Stimulated activated effector memory CD8-positive, alpha-beta T cell treated with anti-CD3 and anti-CD28 coated beads, Interleukin-12 subunit alpha, Interleukin-12 subunit beta, amount 100 ng/mL, for 72 hours (primary cell): Measurements from ENCODE around the gene ITGBL1.

ENCODE experiments used
- ATAC-seq: fragments of 150-1000 bp; cut with Tn5 transposase; 2 replicates; pipeline ENCODE4 v1.10.0; 2021
- DNase-seq, 2 donors: peaks; one replicate each; pipeline ENCODE4 v3.0.0; 2021 to 2022; ENCODE audit warnings: low spot score in 2 of 2
- H3K27ac Mint-ChIP-seq: one replicate; pipeline ENCODE4 v1.8.0; 2022; ENCODE audit warnings: mild to moderate bottlenecking, mixed read lengths
- H3K36me3 Mint-ChIP-seq: one replicate; pipeline ENCODE4 v1.8.0; 2022; ENCODE audit warnings: mild to moderate bottlenecking, mixed read lengths
- H3K4me1 Mint-ChIP-seq: one replicate; pipeline ENCODE4 v1.8.0; 2022; ENCODE audit warnings: mixed read lengths
- H3K4me3 Mint-ChIP-seq: one replicate; pipeline ENCODE4 v1.8.0; 2022; ENCODE audit warnings: mild to moderate bottlenecking, mixed read lengths
- H3K9me3 Mint-ChIP-seq: one replicate; pipeline ENCODE4 v1.8.0; 2022; ENCODE audit warnings: mixed read lengths

Gene ITGBL1, protein sequence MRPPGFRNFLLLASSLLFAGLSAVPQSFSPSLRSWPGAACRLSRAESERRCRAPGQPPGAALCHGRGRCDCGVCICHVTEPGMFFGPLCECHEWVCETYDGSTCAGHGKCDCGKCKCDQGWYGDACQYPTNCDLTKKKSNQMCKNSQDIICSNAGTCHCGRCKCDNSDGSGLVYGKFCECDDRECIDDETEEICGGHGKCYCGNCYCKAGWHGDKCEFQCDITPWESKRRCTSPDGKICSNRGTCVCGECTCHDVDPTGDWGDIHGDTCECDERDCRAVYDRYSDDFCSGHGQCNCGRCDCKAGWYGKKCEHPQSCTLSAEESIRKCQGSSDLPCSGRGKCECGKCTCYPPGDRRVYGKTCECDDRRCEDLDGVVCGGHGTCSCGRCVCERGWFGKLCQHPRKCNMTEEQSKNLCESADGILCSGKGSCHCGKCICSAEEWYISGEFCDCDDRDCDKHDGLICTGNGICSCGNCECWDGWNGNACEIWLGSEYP

DNA sequence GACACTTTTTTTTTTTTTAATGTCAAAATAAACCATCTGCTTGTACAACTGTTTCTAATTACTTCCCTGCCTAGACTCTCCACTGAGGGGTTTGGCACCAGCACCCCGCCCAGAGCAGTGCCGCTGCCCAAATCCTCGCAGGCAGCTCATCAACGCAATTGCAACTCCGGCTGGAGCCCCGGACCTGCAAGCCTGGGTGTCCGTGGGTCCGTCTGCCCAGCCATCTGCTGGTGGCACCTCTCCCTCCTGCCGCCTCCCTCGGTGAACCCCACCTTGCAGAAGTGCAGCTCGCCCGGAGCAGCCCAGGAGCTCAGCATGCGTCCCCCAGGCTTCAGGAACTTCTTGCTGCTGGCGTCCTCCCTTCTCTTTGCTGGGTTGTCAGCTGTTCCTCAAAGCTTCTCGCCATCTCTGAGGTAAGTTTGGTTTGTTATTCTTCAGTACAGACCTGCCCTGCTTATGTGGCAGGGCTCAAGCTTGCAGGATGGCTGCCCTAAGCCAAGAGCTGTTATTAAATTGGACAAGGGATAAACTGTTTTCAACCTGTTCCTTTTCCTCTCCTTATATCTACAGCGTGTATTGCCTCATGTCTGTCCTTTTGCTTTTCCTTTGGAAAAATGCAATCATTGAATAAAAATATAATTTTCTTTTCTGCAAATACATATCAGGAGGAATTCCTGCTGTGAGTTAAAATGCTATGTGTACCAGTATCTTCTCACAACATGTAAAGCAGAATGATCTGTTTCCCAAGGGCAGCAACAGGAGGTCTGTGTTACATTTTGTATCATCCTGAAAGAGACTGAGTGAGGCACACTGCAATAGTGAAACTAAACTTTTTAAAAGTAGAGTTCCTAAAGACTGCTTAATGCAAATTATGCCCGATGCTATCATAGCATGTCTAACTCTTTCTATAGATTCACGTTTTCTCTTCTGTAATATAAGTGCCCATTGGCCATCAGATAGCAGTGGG lies at the start of gene ITGBL1:
TSS of gene ITGBL1 (plus strand) at position 157 of the 967 bp plus-strand sequence. CDS start at position 316, 159 bp downstream.
- no peaks in the 10 kb centered on the region for H3K4me1 Mint-ChIP-seq
- H3K9me3 Mint-ChIP-seq = no peaks in the 10 kb centered on the region
- H3K36me3 Mint-ChIP-seq = no peaks in the 10 kb centered on the region
- H3K4me3 Mint-ChIP-seq = peak within 1 kb of the TSS; percentile 29
- ATAC-seq (peak; percentile 60), DNase-seq (no peak)
- H3K27ac Mint-ChIP-seq = no peak within 1 kb of the TSS

DNA sequence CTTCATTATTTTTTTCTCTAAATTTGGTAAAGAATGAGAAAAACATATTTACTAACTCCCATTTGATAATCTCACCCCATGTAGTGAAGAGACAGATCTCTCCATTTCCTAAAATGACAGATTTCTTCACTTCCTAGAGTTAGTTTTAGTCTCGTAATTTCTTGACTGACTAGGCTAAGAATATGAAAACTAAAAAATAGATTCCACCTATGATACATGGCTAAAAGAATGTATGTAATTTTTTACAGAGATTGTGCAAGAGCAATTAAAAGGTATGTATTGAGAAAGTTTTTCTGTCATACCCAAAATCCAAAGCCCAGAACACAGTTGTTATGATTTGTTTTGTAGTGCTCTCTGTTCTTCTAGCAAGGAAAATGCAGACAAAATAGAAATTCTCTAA lies 45.7 kb upstream of the ITGBL1 start:
- DNase-seq (no peak), ATAC-seq (no peak)
- H3K36me3 Mint-ChIP-seq = no peaks in the 10 kb centered on the region
- no peak overlapping the region for H3K27ac Mint-ChIP-seq
- H3K4me3 Mint-ChIP-seq = no peak overlapping the region
- H3K9me3 Mint-ChIP-seq = peaks cover 2% of the 10 kb centered on the region
- no peaks in the 10 kb centered on the region for H3K4me1 Mint-ChIP-seq

DNA sequence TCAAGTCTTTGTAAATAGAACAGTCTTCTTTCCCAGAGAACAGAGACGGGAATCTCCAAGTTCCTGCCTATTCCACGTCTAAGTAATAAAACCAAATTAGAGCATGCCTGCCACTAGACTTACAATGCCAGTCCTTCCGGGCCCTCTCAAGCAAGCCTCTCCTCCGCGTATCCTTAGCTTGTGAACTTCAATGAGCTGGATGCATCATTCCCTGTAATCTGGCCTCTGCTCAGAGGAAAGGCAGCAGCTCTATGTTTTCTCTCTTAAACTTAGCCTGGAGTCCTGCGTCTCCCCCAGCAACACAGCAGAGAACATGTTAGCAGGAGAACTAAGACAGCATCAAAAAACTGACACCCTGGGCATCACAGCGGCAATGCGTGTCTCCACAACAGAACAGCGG lies 44.3 kb upstream of the ITGBL1 start:
- DNase-seq (no peak), ATAC-seq (no peak)
- H3K4me3 Mint-ChIP-seq = no peak overlapping the region
- H3K36me3 Mint-ChIP-seq = no peaks in the 10 kb centered on the region
- no peak overlapping the region for H3K27ac Mint-ChIP-seq
- no peaks in the 10 kb centered on the region for H3K4me1 Mint-ChIP-seq
- H3K9me3 Mint-ChIP-seq = peaks cover 2% of the 10 kb centered on the region

DNA sequence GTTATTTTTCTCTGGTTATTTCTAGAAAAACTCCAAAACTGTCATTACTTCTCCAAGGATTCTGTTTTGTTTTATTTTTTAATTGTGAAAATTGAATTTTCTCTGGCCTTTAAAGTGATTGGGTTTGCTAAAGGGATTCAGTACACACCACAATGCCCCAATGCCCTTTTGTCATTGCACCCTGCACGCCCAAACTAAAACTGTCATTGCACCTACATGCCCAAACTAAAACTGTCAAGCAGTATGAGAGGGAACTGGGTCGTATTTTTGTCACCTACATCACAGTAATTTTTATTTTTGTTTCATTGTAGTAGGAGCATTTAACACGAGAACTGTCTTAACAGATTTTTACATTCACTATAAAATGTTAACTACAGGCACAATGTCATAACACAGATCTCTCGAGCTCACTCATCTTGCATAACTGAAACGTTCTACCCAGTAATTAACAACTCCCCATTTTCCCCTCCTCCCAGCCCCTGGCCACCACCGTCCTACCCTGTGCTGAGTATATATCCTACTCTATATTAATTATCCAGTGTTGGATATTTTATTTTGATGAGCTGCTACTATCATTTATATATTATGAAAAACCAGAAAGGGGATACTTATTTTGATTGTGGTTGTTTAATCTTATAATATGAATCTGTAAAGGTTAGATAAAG lies 43.4 kb upstream of the ITGBL1 start:
- DNase-seq = no peak
- no peak overlapping the region for H3K4me3 Mint-ChIP-seq
- no peak for ATAC-seq
- H3K27ac Mint-ChIP-seq = no peak overlapping the region
- H3K9me3 Mint-ChIP-seq = peaks cover 2% of the 10 kb centered on the region
- H3K36me3 Mint-ChIP-seq = no peaks in the 10 kb centered on the region
- no peaks in the 10 kb centered on the region for H3K4me1 Mint-ChIP-seq

DNA sequence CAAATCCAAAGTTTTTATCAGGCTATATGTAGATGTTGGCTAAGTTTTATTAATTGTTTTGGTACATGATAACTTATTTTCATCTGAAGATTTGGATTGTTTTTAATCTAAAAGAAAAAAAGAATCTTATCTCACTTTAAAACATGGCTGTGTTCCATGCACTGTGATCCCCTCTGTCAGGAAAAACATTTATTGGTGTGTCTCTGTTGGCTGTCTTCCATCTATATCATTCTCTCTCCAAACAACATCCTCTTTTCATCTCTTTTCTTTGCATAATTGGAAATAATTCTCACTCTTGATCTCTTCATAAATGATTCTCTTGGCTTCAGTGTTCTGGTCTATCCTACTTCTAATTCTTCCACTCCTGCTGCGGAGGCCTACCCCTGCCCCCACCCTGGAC lies 40.4 kb upstream of the ITGBL1 start:
- no peak for DNase-seq
- Mint-ChIP-seq H3K27ac (no peak overlapping the region), H3K9me3 (no peaks in the 10 kb centered on the region), H3K4me1 (no peaks in the 10 kb centered on the region), H3K36me3 (no peaks in the 10 kb centered on the region), H3K4me3 (no peak overlapping the region)
- ATAC-seq = no peak

DNA sequence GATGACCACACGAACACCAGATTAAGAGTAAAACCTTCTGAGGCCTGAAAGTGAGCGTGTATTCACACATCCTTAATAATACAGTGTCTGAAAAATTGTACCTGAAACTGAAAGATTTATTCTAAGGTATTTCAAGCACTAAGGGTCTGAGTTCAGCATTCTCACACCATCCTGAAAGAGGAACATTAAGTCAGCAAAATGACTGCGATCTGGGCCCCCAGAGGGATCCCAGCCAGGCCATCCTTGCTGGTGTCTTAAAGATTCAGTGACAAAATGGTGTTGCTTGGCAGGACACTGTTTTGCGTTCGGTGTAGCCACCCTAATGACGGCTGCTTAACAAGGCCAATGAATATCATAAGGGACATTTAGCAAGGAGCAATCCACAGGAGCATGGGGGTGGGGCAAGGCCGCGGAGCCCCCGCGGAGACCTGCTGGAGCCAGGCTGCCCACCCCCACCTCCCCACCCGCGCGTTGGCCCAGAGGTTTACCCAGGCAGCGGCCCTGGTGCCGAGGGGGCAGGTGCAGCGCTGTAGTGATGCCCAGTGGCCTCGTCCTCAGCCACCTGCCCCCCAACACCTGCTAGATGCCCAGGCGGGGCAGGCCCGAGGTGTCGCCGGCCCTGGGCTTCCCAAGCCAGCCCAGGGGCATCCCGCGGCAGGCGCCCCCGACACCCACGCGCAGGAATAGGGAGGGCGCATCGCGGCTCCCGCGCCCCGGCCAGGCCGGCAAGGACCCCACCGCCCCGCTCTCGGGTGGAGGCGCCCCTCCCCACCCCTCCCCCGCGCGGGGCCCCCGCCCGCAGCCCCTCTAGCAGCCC lies 36.9 kb upstream of the ITGBL1 start:
- Mint-ChIP-seq H3K9me3 (no peaks in the 10 kb centered on the region), H3K36me3 (no peaks in the 10 kb centered on the region), H3K4me1 (no peaks in the 10 kb centered on the region), H3K4me3 (no peak overlapping the region), H3K27ac (no peak overlapping the region)
- ATAC-seq = peak; percentile 21
- no peak for DNase-seq

DNA sequence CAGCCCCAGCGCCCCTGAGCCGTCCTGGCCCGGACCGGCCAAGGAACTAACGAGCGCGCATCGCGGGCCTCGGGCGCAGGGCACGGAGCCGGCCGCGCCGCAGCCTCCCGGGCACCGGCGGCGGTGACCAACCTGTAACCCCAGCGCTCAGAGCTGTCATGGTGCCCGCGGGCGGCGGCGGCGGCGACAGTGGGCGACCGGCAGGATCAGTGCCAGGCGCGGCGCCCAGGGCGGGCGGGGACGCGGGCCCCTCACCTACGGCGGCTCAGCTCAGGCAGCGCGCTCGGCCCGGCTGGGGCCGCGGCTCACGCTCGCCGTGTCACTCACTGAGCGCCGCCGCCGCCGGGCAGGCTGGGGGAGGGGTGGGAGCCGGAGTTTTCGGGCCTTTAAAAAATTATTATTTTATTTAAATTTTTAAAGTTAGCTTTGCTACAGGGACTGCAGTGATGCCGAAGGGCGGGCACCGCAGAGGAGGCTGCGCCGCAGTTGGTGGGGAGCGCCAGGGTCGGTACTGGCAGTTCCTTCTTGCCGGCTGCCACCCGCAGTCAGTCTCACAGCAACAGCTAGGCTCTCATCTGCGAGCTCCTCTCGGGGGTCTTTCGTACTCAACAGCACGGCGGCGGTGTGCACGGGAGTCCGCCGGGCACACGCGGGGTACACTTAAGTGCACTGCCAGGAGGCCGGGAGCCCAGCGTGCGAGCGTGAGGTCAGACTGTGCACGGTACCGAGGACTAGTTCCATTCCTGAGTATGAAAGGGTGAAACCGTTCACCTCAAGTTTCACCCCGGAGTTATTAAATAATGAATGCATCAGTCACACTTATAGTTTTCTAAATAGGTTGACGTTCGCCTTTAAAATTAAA lies 36.1 kb upstream of the ITGBL1 start, which contains the start of gene NALCN:
TSS of gene NALCN (minus strand) at position 328 of the 862 bp plus-strand sequence. CDS start 17,382 bp downstream, outside the sequence.
- ATAC-seq = peak; percentile 55
- Mint-ChIP-seq H3K4me1 (no peaks in the 10 kb centered on the region), H3K27ac (no peak within 1 kb of the TSS), H3K4me3 (no peak within 1 kb of the TSS), H3K9me3 (no peaks in the 10 kb centered on the region), H3K36me3 (no peaks in the 10 kb centered on the region)
- DNase-seq = no peak

DNA sequence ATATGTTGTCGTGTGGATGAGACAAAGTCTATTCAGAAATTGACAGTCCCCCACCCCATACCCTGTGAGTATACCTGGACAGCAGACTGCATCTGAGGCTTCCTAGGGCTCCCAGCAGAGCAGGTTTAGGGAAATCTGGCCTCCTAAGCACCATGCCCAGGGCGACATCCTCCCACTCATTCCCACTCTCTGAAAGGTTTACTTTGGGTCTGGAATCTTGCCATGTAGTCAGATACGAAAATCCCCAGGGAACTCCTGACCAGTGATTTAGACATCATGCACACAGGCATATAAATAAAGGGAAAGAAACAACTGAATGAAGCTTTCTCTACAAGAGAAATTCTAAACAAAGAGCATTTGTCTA lies 35.5 kb upstream of the ITGBL1 start:
- no peaks in the 10 kb centered on the region for H3K4me1 Mint-ChIP-seq
- no peaks in the 10 kb centered on the region for H3K9me3 Mint-ChIP-seq
- no peak overlapping the region for H3K4me3 Mint-ChIP-seq
- H3K36me3 Mint-ChIP-seq = no peaks in the 10 kb centered on the region
- no peak overlapping the region for H3K27ac Mint-ChIP-seq
- ATAC-seq (peak; percentile 28), DNase-seq (no peak)

DNA sequence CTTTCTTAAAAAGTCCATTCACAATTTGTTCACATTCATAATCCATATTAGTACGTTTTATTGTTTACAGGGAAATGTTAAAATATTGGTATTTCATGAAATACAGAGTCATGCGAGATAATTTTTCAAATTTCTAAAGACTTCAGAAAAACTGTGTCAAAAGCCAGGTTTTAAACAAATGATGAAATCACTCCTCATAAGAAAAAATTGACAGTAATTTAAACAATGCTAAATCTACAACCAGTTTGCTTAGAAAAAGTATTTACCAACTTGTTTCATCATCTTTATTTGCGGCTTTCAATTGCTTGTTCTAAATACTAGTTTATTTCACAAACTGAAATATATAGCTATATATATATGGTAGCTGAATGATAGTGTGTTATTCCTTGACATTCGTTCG lies 35.0 kb upstream of the ITGBL1 start:
- no peak for ATAC-seq
- Mint-ChIP-seq H3K36me3 (no peaks in the 10 kb centered on the region), H3K4me3 (no peak overlapping the region), H3K27ac (no peak overlapping the region), H3K4me1 (no peaks in the 10 kb centered on the region), H3K9me3 (no peaks in the 10 kb centered on the region)
- no peak for DNase-seq

DNA sequence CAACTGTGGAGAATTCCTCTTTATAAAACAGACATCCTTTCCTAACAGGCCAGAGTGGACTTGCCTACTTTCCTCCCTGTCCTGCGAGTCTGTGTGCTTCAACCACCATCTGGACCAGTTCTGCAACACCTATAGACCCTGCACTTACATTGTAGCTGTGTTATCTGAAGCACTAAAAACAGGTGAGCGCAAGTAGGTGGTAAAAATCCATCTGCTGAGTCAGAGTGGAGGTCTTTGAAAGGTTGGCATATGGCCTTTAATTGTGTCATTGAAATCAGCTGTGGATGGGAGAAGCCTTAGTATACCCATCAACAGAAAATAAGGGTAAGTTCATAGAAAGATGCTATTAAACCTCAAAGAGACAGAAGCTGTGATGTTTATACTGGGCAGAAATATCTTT lies 28.6 kb upstream of the ITGBL1 start:
- H3K27ac Mint-ChIP-seq = no peak overlapping the region
- ATAC-seq (no peak), DNase-seq (no peak)
- no peaks in the 10 kb centered on the region for H3K9me3 Mint-ChIP-seq
- no peak overlapping the region for H3K4me3 Mint-ChIP-seq
- no peaks in the 10 kb centered on the region for H3K4me1 Mint-ChIP-seq
- no peaks in the 10 kb centered on the region for H3K36me3 Mint-ChIP-seq

DNA sequence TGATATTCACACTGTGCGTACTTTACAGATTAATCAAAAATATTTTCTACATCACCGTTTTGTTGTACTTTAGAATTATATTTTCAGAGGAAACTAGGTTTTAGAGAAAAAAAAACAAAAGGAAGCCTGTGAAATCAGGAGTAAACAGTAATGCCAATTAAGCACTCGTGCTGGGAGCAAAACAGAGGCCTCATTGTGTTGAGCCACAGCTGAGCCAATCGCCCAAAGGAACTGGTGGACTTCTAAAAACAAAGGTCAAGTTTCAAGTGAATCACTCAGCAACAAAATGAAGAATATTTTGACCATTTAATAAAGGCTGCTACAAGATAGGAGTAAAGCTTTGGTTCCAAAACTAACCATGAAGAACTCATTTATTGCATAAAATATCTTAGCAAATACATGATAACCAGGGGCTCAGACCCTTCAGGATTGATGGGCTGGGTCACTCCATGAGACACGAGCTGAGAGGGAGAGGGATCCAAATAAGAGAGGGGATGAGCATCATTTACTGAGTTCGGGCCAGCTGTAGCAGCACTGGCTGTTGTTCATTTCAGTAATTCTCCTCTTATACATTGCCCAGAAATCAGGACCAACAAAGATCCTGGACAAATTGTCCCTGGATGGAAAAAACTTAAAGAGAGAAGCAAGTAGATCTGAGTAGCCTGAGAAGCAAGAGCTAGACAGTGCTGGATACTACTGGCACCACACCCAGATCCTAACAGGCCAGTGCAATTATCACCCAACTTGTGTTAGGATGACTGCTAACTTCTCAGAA lies 27.9 kb upstream of the ITGBL1 start:
- no peak overlapping the region for H3K4me3 Mint-ChIP-seq
- no peak overlapping the region for H3K27ac Mint-ChIP-seq
- H3K4me1 Mint-ChIP-seq = no peaks in the 10 kb centered on the region
- ATAC-seq = peak; percentile 32
- H3K36me3 Mint-ChIP-seq = no peaks in the 10 kb centered on the region
- H3K9me3 Mint-ChIP-seq = no peaks in the 10 kb centered on the region
- DNase-seq = no peak

DNA sequence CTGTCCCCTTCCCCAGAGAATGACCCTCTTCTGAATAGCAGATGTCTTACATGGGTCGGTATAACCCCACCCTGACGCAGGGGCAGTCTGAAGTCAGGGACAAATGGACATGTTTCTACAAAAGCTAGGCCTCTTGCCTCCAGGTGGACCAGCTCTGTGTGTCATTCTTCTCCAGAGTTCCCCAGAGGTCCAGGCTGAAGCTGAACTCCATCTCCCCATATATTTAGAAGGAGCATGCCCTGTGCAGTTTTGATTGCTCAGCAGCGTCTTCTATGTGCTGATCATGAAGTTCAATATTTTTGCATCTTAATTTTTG lies 27.4 kb upstream of the ITGBL1 start:
- Mint-ChIP-seq H3K4me3 (no peak overlapping the region), H3K4me1 (no peaks in the 10 kb centered on the region), H3K9me3 (no peaks in the 10 kb centered on the region), H3K27ac (no peak overlapping the region), H3K36me3 (no peaks in the 10 kb centered on the region)
- ATAC-seq = no peak
- no peak for DNase-seq

DNA sequence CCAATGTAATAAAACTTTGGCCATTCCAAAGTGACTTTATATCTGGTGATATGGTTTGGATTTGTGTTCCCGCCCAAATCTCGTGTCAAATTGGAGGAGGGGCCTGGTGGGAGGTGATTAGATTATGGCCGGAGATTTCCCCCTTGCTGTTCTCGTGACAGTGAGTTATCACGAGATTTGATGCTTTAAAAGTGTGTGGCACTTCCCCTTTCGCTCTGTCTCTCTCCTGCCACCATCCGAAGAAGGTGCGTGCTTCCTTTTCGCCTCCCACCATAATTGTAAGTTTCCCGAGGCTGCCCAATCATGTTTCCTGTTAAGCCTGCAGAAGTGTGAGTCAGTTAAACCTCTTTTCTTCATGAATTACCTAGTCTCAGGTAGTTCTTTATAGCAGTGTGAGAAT lies 26.9 kb upstream of the ITGBL1 start:
- Mint-ChIP-seq H3K4me1 (no peaks in the 10 kb centered on the region), H3K9me3 (no peaks in the 10 kb centered on the region)

More for the DNA sequence above, 26.9 kb upstream of the ITGBL1 start:
- H3K36me3 Mint-ChIP-seq = no peaks in the 10 kb centered on the region
- ATAC-seq (no peak), DNase-seq (no peak)
- H3K27ac Mint-ChIP-seq = no peak overlapping the region
- no peak overlapping the region for H3K4me3 Mint-ChIP-seq
